Right kidney (tissue), 1 donor: ENCODE results near the gene ZNF3.

Experiments
- DNase-seq: peaks from one replicate; pipeline ENCODE4 v3.0.0-alpha.2; 2016

ZNF3 gene

GRCh38 chr7:100089458-100090196, 8.1 kb upstream of the ZNF3 start:
- no peak for DNase-seq

DNA sequence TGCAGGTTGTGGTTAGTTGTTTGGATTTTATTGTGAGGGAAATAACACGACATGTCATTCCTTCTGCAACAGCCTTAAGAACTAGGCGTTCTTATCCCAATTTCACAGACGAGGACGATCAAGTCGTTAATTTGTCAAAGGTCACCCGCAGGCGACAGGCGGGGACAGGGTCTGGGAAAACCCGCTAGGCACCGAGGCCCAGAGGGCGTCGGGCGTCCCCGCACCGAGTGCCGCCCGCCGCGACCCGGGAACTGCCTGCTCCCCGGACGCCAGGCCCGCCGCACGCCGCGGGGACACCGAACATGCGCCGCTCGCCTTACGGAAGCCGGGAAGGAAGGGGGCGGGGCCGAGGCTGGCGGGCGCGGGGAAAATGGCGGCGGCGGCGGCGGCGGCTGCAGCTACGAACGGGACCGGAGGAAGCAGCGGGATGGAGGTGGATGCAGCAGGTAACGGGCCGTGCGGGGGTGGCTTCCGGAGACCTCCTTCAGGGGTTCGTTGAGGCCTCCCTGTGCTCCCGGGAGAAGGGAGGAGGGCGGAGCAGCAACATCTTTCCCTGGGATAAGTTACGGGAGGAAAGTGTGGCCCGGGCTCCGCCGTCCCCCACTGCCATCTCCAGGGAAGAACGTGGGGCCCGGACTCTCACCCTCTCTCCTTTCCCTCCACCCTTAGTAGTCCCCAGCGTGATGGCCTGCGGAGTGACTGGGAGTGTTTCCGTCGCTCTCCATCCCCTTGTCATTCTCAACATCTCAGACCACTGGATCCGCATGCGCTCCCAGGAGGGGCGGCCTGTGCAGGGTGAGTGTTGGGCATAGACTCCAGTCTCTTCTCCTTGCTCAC, 7.3 kb upstream of the ZNF3 start, which contains the start of gene COPS6:
TSS of gene COPS6 (plus strand) at position 349 of the 837 bp plus-strand sequence. CDS start at position 371, 22 bp downstream.
- DNase-seq, result peak; percentile 91

DNA sequence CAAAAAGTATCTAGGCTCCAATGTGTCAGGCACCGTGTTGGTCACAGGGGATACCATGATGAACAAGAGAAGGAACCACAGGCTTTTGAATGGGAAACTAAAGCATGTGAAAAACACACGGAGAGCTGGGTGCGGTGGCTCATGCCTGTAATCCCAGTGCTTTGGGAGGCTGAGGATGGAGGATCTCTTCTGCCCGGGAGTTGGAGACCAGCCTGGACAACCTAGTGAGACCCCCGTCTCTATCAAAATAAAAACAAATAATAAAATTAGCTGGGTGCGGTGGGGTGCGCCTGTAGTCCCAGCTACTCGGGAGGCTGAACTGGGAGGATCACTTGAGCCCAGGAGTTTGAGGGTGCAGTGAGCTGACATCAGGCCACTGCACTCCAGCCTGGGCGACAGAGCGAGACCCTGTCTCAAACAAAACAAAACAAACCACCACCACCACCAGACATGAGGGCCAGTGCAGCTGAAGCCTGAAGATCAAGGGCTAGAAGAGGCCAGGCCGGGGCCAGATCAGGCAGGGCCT, 6.6 kb upstream of the ZNF3 start:
- no peak for DNase-seq

DNA sequence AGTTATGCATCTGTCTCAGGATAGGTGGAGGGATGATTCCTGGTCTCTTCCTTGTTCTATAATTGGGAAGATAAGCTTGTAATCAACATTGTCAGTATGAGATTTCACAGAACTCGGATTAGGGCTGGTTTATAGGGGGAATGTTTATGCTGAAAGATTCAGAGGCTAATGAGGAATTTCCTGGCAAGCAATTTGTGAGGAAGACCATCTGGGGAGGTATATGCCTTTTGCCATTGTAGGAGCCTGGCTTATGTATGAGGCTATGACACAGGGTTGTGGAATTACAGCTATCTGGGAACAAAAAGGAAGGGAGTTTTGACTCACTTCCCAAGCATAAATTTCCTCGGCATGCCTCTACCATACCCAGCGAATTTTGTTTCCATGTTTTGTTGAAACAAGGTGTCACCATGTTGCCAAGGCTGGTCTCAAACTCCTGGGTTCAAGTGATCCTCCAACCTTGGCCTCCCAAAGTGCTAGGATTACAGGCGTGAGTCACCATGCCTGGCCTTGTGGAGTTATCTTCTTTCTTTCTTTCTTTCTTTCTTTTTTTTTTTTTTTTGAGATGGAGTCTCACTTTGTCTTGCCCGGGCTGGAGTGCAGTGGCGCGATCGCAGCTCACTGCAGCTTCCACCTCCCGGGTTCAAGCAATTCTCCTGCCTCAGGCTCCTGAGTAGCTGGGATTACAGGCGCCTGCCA, 5.7 kb upstream of the ZNF3 start:
- no peak for DNase-seq

DNA sequence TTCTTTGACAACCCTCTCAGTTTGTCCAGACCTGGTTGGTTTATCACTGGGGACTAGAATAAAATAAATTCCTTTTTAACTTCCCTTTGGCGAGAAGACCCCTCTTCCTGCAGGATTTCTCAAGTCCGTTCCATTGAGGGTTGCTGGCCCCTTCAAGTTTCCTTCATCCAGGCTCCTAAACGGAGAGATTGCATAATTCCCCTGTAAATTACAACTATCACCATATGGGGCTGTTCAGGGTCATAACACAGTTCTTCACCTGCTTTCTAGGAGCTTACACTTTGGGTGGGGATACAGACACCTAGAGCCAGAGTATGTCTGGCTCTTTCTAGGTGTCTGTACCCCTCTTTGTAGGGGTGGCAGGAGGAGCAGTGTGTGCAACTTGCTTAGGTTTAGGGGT, 4.0 kb upstream of the ZNF3 start:
- DNase-seq, result no peak

DNA sequence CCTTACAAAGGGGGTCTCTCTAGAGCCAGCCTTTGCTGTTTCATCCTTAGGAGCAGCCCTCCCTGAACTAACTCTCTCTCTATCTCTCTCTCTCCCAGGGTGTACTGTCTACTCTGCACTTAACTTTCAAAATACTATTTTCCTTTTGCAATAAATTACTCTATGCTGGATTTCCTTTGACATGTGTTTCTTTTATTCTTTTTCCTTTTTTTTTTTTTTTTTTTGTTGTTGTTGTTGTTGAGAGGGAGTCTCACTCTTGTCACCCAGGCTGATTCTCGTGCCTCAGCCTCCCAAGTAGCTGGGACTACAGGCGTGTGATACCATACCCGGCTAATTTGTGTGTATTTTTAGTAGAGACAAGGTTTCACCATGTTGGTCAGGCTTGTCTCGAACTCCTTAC, 1.5 kb upstream of the ZNF3 start:
- no peak for DNase-seq

GRCh38 chr7:100080907-100081534, 502 bp downstream of the ZNF3 start:
- DNase-seq, result no peak

GRCh38 chr7:100079024-100079560, 2.4 kb downstream of the ZNF3 start:
- no peak for DNase-seq

DNA sequence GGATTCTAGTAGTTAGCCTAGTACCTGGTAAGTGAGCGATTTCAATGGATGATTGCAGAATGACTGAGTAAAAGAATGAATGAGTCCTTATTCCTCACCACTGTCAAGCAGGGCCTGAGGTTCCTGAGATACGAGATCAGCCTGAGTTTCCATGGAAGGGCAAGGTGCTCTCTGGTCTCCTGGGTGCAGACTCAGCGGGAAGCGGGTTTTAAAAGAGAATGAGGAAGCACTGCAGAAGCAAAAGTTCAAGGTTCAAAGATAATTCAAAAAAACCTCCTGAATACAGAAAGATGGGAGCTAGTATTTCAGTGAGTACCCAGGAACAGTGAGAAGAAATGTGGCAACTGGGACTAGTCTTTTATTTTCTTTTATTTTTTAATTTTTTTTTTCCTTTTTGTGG, 4.3 kb downstream of the ZNF3 start:
- DNase-seq, result no peak

DNA sequence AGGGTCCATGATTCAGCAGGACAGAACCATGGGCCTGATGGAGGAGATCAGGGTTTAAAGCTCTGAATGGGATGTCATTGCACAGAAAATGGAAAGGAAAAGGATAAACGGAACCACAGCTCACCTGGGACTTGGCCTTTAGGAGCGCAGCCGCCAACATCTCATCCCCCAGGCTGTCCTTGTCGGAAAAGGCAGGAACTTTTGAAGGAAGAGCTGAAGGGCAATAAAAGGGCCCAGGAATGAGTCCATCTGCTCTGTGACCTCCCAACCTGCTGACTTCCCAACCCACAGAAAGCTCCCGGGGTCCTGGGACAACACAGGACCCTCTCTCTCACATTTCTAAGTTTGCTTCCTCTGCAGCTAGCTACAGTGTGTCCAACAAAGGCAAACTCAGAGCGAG, 6.1 kb downstream of the ZNF3 start:
- no peak for DNase-seq

- no peak for DNase-seq
Measured at GRCh38 chr7:100074841-100075240, 6.7 kb downstream of the ZNF3 start.

DNA sequence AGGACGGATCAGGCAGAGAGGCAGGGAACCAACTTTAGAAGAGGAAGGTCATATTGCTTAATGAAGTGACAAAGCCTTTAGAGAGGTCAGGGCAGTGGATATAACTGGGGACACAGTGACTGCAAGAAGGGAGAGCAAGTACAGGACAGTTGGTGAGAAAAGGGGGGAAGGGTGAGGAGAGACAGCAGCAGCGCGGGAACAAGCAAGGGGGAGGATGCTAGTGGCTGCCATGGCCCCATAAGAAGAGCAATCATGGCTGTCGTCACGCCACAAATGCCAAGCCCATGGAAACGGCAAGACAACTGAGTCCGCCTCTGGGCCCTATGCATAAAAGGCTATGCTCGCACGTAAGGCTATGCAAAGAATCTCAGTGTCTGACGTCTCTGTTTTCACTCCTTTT, 9.1 kb downstream of the ZNF3 start:
- DNase-seq, result no peak

DNA sequence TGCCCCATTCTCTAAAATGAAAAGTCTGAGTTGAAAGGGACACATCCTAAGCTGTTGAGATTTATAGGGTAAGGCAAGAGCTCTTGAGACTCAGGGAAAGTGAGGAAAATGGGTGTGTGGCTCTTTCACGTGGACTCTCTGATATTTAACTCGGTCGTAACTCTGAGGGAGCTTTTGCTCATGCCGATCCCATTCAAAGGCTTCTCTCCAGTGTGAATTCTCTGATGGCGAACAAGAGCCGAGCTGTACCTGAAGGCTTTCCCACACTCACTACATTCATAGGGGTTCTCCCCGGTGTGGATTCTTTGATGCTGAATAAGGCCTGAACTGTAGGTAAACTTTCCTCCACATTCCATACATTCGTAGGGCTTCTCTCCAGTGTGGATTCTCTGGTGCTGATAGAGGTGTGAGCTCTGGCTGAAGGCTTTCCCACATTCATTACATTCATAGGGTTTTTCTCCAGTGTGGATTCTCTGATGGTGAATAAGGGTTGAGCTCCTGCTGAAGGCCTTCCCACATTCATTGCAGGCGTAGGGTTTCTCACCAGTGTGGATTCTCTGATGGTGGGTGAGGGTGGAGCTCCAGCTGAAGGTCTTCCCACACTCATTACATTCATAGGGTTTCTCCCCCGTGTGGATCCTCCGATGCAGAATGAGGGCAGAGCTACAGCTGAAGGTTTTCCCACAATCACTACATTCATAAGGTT, 10.4 kb downstream of the ZNF3 start:
- no peak for DNase-seq

GRCh38 chr7:100069991-100070390, 11.5 kb downstream of the ZNF3 start:
- no peak for DNase-seq

DNA sequence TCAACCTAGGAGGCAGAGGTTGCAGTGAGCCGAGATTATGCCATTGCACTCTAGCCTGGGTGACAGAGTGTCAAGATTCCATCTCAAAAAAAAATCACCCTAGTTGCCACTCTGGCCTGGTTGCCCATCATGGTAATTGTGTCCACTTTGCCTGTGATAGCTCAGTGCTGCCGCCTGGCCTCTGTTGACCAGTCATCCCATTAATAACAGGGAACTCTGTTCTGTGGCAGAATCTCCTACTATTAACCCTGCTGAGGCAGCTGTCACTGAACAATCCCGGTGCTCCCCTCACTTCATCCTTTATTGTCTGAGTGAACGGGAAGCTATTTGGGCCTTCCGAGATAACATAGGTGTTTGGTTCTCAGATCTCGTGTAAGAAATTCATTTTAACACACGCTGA, 14.6 kb downstream of the ZNF3 start:
- no peak for DNase-seq

DNA sequence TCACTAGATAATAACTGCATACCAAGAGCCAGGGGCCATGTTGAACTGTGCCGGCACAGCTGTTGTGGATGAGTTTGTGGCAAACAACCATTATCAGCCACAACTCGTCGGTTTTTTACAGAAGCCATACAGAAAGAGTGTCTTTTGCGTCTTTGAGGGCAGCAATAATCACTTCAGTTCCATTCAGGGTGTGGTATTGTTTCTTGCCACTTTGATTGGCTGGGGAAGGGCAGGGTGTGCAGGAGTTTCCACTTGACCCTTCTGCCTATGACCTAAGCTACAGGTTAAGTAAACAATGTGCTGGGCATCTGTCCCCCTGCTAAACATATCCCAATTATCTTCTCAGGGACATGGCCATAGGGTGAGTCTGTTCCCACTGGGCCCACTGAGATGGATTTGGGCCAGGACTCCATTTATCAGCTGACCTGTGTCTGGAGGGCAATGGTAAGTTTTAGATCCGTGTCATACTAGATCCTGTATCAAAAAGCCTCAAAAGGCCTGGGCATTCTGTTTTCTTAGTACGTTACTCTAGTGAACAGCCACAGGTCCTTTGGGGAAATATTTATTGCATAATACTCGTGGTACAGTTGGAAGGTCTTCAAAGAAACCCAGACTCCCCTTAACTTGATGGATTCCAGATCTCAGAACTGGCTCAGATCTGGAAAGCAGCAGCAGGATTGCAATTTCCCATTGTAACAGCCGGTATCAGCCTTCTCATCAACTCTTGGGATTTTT, 15.9 kb downstream of the ZNF3 start:
- no peak for DNase-seq

GRCh38 chr7:100064162-100064561, 17.4 kb downstream of the ZNF3 start:
- DNase-seq, result no peak

DNA sequence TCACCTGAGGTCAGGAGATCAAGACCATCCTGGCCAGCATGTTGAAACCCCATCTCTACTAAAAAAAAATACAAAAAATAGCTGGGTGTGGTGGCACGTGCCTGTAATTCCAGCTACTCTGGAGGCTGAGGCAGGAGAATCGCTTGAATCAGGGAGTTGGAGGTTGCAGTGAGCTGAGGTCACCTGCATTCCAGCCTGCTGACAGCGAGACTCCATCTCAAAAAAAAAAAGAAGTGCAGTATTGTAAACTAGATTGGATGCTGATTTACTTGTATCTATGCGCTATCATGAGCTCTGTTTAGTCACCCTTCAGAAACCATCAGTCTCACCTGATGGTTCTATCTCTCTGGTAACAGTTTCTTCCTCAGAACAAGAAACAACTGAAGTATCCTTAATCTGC, 18.1 kb downstream of the ZNF3 start:
- no peak for DNase-seq

DNA sequence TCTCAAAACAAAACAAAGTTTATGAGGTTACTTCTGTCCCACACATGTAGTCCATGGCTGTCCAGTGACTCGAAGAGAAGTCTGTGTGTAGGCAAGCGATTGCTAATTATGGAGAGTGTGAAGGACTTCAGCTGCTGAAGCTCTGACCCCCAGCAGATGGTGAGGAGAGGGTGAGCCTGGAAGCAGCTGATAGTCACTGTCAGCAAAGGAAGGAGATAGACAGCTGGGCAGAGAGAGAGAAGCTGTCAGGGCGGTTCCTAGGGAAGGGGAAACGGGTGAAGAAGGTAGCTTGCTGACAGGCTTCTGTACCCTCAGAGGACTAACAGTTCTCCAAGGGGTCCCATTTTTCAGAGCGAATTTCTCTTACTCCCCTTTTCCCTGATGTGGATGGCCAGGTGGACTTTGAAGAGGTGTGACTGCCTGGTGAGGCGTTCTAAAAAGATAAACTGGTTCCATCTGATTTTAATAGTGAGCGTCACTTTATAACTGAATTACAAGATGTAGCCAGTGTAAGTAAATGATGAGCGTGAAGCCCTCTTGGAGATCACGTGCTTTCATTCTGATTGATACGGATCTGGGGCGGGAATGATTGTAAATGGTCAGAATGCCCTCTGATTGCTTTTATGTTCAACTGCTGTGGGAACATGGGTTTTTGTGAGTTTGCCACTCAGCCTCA, 19.9 kb downstream of the ZNF3 start:
- DNase-seq, result no peak

DNA sequence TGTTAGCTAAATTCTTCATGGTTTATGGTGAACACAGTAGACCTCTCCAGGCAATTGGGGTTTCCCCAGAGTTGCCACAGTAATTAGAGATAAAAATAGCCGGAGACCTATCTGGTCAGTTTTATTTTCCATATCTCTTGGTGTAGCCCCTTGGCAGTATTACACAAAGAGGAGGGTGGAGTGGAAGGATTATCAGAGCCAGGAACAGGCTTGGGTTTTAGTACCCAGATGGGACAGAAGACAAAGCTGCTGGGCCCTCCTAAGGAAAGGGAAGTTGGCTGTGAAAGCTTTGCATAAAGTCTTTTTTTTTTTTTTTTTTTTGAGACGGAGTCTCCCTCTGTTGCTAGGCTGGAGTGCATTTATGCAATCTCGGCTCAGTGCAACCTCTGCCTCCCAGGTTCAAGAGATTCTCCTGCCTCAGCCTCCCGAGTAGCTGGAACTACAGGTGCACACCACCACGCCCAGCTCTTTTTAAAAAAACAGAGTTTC, 22.2 kb downstream of the ZNF3 start:
- no peak for DNase-seq
